HG02840 (cell line): ENCODE measurements around the gene CNTF.

ENCODE experiments used
- ATAC-seq: cut with Tn5 transposase; IDR thresholded peaks from one replicate; pipeline ENCODE4 v1.9.1; 2021; ENCODE audit warnings: mild to moderate bottlenecking, moderate library complexity, moderate number of reproducible peaks; ENCODE audit not compliant: unreplicated experiment, low FRiP score

CNTF gene

GRCh38 chr11:58600510-58600909, 22.0 kb upstream of the CNTF start:
- no peak for ATAC-seq

DNA sequence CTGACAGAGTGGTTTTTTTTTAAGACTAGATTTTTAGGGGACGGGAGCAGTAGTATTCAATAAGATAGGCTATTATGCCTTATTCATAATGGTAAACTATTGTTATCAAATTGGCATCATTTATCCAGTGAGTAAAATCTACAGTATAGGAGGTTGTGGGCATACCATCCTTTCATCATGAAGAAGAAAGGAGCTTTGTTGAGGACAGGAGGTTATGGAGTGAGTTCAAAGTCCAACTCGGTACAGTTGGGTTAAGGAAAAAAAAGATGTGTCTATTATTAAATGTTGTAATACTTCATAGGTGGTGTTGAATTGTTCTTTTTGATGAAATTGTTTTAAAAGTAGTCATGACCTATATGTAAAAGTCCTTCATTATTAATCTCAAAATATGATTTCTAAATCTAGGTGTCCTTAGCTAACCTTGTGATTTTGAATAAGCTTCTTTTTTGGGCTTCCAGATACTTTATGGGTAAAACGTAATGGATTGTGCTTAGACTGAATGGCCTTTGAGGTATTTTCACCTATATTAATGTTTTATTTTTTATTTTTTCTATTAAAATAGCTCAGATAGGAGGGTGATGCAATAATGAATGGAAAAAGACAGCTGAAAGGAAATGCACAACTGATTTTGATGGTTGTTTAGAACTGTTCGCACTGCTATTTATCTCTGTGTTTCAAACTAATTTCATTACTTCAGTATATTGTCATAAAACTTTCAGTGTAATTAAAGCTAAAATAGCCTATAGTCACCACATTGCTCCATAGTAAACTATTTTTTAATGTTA, 15.3 kb upstream of the CNTF start:
- no peak for ATAC-seq

DNA sequence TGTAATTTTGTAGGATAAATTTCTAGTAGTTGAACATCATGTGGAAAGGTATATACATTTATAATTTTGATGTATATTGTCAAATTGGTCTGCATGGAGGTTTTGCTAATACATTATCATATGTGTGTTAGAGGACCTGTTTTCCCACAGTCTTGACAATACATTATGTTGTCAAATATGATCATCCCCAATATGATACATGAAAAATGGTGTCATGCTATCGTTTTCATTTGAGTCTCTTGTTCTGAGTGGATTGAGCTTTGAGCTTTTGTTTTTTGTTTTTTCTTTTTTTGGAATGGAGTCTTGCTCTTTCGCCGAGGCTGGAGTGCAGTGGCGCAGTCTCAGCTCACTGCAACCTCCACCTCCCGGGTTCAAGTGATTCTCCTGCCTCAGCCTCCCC, 14.1 kb upstream of the CNTF start:
- no peak for ATAC-seq

GRCh38 chr11:58609723-58610122, 12.7 kb upstream of the CNTF start:
- no peak for ATAC-seq

- no peak for ATAC-seq
Observed at GRCh38 chr11:58613228-58613627, 9.2 kb upstream of the CNTF start.

- no peak for ATAC-seq
Observed at GRCh38 chr11:58615559-58615958, 6.9 kb upstream of the CNTF start.

DNA sequence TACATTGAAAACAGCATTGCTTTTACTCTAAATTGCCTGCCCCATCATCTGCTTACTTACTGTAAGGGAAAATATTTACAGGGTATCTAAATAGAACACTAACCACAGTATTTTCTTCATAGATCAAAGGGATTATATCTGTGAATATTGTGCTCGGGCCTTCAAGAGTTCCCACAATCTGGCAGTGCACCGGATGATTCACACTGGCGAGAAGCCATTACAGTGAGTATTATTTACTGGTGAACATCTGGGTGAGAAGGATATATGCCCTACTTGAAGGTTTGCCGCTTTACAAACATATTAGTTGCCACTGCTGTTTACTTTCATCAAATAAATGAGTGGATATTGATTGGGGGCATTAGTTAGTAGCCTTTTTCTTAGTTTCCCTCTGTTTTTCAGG, 5.9 kb upstream of the CNTF start:
- ATAC-seq = no peak

DNA sequence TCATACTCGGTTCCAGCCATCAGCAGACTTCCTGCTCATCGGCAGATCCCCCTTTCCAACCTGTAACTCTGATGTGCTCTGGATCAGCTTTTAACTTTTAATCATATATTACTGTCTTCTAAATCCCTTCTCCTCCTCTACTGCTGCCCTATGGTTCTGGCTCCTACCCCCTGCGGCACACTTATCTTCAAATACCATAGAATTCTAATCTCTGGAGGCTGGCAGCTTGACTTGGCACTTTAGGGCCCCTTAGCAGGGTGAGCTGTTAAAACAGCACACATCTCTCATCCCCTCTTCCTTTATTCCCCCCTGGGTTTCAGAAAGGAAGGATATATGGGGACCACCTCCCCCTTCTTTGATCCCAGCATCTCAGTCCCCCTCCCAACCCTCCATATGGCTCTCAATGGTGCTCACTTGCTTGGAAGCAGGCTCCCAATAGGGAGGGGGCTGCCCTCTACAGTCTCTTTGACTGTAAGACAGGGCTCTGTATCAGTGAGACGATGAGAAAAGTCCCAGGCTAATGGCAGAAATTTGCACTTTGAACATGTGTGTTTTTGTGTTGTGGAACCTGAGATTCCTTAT, 4.4 kb upstream of the CNTF start:
- ATAC-seq = no peak

DNA sequence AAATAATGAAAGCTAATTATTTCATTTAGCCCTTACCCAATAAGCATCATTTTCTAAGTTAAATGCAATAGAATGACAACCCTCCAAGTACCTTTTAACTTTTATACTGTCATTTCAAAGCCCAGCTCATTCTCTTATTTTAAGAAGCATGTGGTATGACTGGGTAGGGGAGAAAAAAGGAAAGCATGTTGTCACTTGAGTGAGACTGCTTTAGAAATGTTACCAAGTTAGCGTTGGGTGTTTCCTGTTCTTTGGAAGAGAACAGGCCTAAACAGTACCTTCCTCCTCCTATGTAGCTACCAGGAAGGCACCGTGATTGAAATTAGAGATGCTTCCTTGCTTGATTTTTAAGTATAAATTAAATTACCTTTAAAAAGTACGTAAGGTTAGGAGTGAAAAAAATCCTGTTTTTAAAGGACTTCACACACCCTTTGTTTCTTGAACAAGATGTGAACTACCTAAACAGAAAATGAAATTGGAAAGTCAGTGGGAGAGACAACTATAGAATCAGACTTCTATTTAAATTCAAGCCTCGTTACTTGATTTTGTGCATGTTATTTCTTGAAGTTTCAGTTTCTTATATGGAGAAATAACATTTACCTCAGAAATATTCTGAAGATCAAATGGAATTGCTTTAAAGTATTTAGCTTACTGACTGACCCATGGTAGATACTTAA, 741 bp upstream of the CNTF start:
- ATAC-seq = no peak

DNA sequence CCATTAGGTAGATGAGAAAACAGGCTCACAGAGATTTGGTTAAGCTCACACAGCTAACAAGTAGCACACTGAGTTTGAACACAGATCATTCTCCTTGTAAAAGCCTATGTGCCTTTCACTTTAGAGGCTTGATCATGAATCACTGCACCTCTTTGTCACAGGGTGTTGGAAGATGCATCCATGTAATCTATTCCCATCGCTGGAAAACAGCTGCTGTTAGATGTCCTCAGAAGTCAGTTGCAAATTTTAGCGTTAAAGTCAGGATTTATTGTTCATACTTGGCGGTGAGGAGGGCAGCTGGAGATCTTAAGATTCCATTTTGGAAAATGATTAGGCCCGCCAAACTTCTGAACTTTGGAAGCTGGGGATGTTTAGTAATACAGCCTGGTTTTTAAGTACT, 2.6 kb downstream of the CNTF start:
- no peak for ATAC-seq

- ATAC-seq = no peak
Observed at GRCh38 chr11:58625826-58626460, 3.5 kb downstream of the CNTF start.

GRCh38 chr11:58626934-58627483, 4.5 kb downstream of the CNTF start:
- ATAC-seq = no peak

DNA sequence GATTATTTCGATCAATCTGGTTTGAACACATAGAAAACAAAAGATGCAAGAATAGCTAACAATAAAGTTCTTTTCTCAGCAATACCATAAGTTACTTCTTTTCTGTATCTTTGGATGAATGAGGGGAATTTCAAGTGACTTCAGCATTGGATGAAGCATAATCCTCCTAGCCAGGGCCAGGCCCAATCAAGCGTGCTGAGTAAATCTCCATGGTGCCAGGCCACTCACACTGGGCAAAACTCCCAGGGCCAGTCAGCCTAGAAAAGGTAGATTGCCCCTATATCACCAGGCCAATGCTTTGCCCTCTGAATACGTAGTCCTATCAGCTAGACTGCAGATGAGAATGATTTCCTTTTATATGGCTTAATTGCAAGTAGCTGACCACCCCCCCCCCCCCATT, 6.0 kb downstream of the CNTF start:
- no peak for ATAC-seq

DNA sequence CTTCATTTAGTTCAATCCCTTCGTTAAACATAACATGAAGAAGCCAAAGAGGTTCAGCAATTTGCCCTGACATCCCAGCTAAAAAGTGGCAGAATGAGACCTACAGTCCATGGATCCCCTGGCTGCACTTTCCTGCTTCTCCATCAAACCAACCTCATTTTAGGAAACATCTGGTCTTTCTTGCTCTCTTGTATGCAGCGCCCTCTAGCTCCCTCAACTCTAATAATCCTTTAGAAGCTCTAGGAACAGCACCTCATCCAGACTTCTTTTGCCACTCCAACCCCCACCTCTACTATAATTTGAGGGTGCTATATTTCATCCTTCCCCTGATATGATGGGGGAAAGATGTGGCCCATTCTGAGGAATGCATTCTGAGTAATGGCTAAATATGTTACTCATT, 7.4 kb downstream of the CNTF start:
- no peak for ATAC-seq

GRCh38 chr11:58631378-58631777, 8.9 kb downstream of the CNTF start:
- ATAC-seq = no peak

GRCh38 chr11:58632510-58632909, 10.0 kb downstream of the CNTF start:
- ATAC-seq = no peak

DNA sequence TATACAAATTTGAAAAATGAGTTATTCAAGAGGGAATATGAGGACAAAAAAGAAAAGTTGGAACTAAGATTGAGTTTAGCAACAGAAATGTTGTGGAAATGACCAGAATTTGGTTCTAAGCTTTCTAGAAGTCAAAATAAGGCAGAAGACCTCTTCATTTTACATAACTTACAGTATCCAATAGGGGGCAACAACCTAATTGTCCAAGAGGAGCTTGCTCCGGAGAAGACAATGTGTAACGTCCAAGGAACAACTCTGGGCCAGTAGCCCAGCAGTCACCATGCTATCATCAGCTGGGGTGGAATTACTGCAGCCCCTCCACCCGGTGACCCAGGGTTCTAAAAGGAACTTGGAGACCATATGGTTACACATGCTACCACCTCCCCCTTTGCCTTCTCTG, 14.1 kb downstream of the CNTF start:
- ATAC-seq = no peak

- no peak for ATAC-seq
Observed at GRCh38 chr11:58637371-58637770, 14.9 kb downstream of the CNTF start.

DNA sequence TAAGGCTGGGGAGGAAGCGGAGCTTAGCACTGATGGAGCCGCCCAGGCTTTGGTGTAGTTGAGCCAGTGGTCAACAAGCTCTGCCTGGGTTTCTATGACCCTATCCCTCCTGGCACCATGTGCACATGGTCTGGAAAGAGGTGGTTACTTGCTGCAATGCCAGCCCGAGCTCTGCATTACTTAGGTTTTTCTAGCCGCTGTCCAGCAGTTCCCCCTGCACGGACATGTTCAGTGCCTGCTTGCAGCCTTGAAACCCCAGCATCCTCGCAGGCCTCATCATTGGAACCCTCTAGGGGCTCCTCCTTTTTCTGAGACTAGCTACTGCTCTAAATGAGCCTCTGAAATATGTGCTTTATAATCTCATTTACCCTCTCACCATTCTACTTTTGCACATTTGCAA, 16.6 kb downstream of the CNTF start:
- ATAC-seq = no peak

DNA sequence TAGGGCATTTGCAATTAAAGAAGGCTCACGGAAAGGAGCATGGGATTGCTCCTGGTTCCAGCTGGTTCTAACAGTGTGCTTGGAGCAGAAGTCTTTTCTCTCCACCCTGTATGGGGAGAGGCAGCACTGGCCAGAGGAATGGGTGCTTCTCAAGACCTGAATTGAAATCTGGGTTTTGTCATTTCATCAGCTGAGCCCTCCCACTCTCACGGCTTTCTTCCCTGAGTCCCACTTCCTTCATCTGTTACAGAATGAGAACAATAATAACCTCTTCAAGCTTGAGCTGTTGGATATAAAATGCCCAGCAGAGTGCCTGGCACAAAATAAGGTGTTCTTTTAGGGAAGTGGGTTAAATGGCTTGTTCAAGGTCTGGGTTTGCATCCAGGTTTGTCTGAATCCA, 17.2 kb downstream of the CNTF start:
- no peak for ATAC-seq

- ATAC-seq = no peak
Observed at GRCh38 chr11:58640386-58641023, 18.0 kb downstream of the CNTF start.
